Measurements from ENCODE around the gene RAF1. TPM values are rescaled to one million over a fixed set of nuclear protein-coding genes. Genes with fewer than 3 reads are reported as not detected.
A peak's percentile ranks its signal among the peaks of the same experiment; 100 is the strongest.

Gene RAF1
- total RNA-seq, 1 donor from 2014 or later: 144 TPM

- DNase-seq (ENCODE audit: missing footprints) (no peak), ATAC-seq (no peak)
- intact Hi-C loops (cut with DNase I): no loop called here
Observed at GRCh38 chr3:12620305-12620704, 43.6 kb downstream of the RAF1 start.

DNA sequence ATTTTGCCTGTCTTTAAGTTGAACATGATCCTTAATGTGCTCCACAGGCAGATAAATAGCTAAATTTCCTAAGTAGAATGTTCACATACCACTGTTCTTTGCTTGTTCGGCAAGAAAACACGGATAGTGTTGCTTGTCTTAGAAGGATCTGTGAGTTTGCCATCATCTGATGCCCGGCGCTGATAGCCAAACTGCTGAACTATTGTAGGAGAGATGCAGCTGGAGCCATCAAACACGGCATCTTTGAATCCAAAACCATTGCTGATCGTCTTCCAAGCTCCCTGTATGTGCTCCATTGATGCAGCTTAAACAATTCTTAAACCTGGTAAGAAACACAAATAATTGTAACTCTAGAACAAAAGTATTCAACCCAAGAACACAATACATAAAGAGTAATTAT, 45.5 kb downstream of the RAF1 start:
- intact Hi-C loops (cut with DNase I): no loop called here
- ATAC-seq (no peak), DNase-seq (ENCODE audit: missing footprints) (no peak)

DNA sequence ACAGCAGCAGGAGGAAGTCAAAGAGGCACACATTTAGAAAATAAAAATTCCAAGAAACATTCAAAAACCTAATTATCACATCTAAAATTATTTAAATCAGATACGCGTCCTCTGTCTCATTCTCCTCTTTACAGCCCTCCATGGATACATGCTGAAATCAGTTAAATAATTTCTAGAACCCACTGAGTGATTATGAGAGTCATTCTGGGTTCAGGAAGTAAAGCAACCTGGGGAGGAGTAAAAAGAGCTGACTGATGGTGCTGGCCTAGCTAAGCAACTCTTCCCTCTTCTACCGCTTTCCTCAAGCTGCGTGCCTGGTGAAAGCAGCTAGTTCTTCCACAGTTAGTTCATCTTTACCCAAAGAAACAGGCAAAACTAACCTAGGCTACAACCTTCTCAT, 48.7 kb downstream of the RAF1 start:
- intact Hi-C loops (cut with DNase I): no loop called here
- DNase-seq (ENCODE audit: missing footprints): no peak
- no peak for ATAC-seq

DNA sequence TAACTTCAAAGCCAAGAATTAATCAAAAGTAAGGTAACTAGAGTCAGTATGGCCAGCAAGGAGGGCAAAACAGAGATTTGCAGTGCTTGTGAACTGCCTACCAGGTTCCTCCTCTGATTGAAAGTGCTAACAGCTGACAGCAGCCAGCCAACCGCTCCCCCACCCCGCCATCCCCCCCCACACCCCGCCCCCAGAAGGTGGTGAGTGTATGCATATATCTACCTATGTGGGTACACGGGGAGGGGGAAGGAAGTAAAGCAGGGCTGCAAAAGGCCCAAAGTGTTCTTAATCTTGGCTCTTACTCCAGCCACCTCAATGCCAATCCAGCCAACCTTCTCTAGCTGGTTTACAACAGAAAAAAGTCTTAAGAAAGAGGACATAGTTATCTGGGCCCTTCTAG, 50.7 kb downstream of the RAF1 start:
- intact Hi-C loops (cut with DNase I): no loop called here
- ATAC-seq (no peak), DNase-seq (ENCODE audit: missing footprints) (no peak)

DNA sequence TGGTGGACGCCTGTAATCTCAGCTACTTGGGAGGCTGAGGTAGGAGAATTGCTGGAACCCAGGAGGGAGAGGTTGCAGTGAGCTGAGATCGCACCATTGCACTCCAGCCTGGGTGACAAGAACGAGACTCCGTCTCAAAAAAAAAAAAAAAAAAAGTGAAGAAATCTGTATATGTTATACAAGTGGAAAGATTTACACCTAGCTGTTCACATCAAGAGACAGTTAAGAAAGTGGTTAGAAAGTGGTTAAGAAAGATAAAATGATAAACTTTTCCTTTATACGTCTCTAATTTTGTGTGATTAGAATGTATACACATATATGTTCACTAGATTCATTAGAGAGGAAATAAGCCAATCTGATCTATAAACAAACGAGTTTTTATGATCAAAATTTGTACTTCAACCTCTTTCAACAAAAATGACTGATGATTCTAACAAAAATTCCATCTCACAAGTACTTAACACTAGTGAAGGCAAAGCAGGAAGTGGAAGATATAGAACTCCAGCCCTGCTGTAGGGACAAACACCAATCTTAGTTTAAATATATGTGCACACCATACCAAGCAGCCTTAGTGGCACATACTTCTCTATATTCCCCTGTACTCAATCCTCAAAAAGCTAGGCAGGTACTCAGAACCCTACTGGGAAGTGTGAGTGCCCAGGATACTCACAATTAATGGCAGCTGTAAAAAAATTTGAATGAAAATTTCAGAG, 51.2 kb downstream of the RAF1 start:
- ATAC-seq (no peak), DNase-seq (ENCODE audit: missing footprints) (no peak)
- intact Hi-C loops (cut with DNase I): no loop called here

DNA sequence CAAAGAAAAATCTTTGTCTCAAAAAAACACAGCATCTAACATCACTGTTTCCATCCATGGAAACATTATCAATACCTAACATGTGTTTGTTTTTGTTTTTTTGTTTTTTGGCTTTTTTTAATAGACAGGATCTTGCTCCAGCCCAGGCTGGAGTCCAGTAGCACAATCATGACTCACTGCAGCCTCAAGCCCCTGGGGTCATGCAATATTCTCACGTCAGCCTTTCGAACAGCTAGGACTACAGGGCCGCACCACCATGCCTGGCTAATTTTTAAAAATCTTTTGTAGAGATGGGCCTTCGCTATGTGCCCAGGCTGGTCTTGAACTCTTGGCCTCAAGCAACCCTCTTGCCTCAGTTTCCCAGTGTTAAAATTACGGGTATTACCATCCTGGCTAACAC, 52.8 kb downstream of the RAF1 start:
- DNase-seq (ENCODE audit: missing footprints) (no peak), ATAC-seq (no peak)
- intact Hi-C loops (cut with DNase I): no loop called here

DNA sequence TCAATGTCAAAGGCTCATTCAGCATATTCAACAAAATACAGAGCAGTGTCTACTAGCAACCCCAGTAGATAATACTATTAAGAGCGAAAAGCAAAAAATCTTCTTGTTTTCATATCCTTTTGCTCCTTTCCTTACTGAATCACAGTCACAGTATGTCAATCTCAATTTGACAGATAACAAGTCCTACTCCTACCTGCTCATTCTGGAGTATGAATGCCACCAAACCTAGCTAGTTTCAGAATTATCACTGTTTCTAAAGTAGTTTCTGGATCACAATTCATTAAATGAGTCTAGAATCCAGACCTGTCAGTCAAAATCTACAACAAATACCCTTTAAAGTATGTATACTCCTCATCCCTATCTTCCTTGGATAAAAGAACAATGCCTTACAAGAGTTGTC, 55.5 kb downstream of the RAF1 start:
- intact Hi-C loops (cut with DNase I): no loop called here
- no peak for ATAC-seq
- no peak for DNase-seq (ENCODE audit: missing footprints)

- ATAC-seq (no peak), DNase-seq (ENCODE audit: missing footprints) (no peak)
- intact Hi-C loops (cut with DNase I): no loop called here
Observed at GRCh38 chr3:12603969-12604368, 59.9 kb downstream of the RAF1 start.

DNA sequence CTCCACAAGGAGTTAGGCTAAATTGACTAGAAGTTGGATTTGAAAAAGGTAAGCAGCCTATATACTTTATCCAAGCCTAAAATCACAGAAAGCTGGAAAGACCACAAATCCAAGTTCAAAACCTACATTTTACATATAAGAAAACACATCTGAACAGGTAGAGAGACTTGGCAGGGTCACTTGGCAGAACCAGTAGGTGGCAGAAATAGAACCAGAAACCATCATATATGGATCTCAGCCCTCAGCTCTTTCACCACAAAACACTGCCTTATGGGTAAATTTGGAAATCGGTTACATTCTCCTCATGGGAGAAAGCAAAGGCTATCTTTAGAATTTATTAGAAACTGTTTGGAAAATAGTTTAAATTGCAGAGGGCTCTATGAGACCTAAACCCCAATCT, 62.8 kb downstream of the RAF1 start:
- intact Hi-C loops (cut with DNase I): no loop called here
- DNase-seq (ENCODE audit: missing footprints): no peak
- ATAC-seq: no peak

- ATAC-seq: no peak
- intact Hi-C loops (cut with DNase I): no loop called here
- no peak for DNase-seq (ENCODE audit: missing footprints)
Observed at GRCh38 chr3:12598890-12599289, 65.0 kb downstream of the RAF1 start.

GRCh38 chr3:12593473-12593872, 70.4 kb downstream of the RAF1 start:
- intact Hi-C loops (cut with DNase I): loop anchor here (5.0 kb wide), 1 partner anchor 69 kb away; the partner anchor contains the start of gene RAF1
- no peak for DNase-seq (ENCODE audit: missing footprints)
- ATAC-seq: no peak

DNA sequence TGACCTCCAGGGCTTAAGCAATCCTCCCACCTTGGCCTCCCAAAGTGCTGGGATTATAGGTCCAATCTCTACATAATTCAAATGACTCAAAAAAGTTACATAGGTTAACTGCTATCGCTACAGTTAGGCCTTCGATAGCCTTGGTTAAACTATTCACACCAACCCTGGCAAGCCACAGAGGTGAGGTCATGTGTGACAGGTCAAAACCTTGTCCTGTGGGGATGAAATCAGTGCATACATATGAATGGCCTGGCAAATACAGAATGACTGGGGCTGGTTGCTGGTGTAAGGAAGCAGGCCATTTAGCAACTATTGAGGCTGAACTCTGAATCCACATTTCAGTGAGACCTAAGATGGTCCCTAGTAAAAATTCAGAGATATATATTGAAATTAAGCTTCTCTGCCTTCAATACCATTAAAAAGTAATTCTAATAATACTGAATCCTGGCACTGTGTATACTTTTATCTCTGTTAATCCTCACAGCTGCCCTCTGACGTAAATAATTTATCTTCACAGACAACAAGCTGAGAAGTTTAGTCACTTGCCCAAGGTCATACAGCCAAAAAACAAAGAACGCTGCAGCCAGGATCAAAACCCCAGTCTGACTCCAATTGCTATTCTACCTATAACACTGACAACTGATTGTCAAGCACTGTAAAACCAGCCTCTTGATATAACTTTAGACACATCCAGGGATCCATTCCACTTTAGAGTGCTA, 71.8 kb downstream of the RAF1 start:
- intact Hi-C loops (cut with DNase I): loop anchor here (5.0 kb wide), 1 partner anchor 70 kb away; the partner anchor contains the start of gene RAF1
- no peak for DNase-seq (ENCODE audit: missing footprints)
- peak; percentile 52 for ATAC-seq

DNA sequence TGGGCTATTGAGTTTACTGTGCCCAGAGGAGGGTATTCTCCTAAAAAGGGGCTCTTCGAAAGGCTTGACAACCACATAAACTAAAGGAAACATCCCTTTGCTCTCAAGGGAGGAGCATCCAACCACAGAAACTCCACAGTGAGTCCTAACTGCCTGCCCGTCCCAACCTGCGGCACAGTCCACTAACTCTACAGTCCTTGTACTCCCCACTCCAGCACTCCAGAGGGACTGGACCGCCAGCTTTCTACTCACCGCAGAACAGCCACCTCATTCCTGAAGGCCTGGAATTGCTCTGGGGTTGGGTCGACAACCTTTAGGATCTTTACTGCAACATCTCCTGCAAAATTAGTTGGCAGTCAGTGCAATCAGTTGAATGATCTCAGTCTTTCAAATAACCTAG, 72.5 kb downstream of the RAF1 start:
- intact Hi-C loops (cut with DNase I): loop anchor here (5.0 kb wide), 1 partner anchor 71 kb away; the partner anchor contains the start of gene RAF1
- ATAC-seq (no peak), DNase-seq (ENCODE audit: missing footprints) (no peak)

GRCh38 chr3:12590096-12590495, 73.8 kb downstream of the RAF1 start:
- DNase-seq (ENCODE audit: missing footprints) (no peak), ATAC-seq (no peak)
- intact Hi-C loops (cut with DNase I): loop anchor here (5.0 kb wide), 1 partner anchor 72 kb away; the partner anchor contains the start of gene RAF1

GRCh38 chr3:12588039-12589009, 75.6 kb downstream of the RAF1 start:
- intact Hi-C loops (cut with DNase I): no loop called here
- no peak for ATAC-seq

DNA sequence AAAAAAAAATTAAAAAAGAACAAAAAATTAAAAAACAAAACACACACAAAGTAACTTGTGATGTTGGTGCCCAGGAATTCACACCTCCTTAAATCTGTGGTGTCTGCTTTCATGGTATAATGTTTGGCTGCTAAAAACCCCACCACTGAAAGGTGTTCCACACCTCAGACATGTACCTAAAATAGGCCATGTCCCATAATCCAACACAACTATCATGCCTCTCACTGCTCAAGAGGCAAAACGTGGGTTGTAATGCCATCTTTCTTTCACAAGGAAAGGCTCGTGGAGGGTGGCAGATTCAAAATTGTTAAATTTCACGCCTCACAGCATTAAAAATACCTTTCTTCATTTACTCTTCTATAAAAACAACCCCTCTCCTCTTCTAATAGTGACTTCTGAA, 77.5 kb downstream of the RAF1 start:
- intact Hi-C loops (cut with DNase I): no loop called here
- no peak for ATAC-seq

More at GRCh38 chr3:12588039-12589009, 75.6 kb downstream of the RAF1 start:
- DNase-seq (ENCODE audit: missing footprints): no peak

DNA sequence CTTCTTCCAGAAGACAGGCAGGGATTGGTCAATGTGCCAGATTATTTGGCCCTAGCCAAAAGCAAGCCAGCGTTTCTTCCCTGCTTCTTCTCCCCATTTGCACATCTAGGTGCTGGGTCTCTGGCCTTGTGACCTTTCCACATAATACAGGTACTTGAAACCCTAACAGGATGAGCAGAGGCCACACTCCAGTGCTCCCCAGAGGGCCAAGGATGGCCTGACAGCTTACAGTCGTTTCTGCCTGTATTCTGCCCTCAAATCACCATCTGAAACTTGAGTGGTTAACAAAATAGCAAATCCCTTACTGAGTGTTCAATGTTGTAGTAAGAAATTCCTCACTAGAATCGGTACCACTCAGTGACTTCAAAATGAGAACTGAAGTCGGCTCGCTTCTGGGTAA, 77.9 kb downstream of the RAF1 start:
- DNase-seq (ENCODE audit: missing footprints) (no peak), ATAC-seq (no peak)
- intact Hi-C loops (cut with DNase I): no loop called here

More for the DNA sequence above, 77.5 kb downstream of the RAF1 start:
- DNase-seq (ENCODE audit: missing footprints): no peak

- DNase-seq (ENCODE audit: missing footprints): no peak
- intact Hi-C loops (cut with DNase I): no loop called here
- ATAC-seq: no peak
Observed at GRCh38 chr3:12585181-12585580, 78.7 kb downstream of the RAF1 start.

- DNase-seq (ENCODE audit: missing footprints) (no peak), ATAC-seq (no peak)
- intact Hi-C loops (cut with DNase I): no loop called here
Observed at GRCh38 chr3:12584083-12584482, 79.8 kb downstream of the RAF1 start.

Measured in Right ventricle myocardium inferior (tissue), 1 donor.